Measurements from ENCODE around the gene PIBF1. TPM values are rescaled to one million over a fixed set of nuclear protein-coding genes. Genes with fewer than 3 reads are reported as not detected.

Gene PIBF1
- total RNA-seq, 2 donors from 2014 or later: 11.5 to 18.3 TPM

- no peak for TF ChIP-seq CTCF (IDR thresholded peaks at IDR 0.05)
- Histone ChIP-seq H3K9me3 (no peaks in the 10 kb centered on the region), H3K36me3 (no peaks in the 10 kb centered on the region), H3K4me1 (ENCODE audit: control insufficient read depth in 1 of 2, low read depth in 2 of 2) (peaks cover 0 to 14% of the 10 kb centered on the region in 2 donors), H3K27ac (no peak overlapping the region), H3K27me3 (replicated peaks; ENCODE audit: insufficient read depth) (no peaks in the 10 kb centered on the region), H3K4me3 (no peak overlapping the region)
- no peak for DNase-seq (ENCODE audit: low spot score)
- no peak for ATAC-seq (ENCODE audit: insufficient number of reproducible peaks, low FRiP score, low read depth)
These were observed 274.6 kb downstream of the PIBF1 start for GRCh38 chr13:73056565-73056962.

- Histone ChIP-seq H3K4me3 (peak overlapping the region; percentile 79), H3K9me3 (no peaks in the 10 kb centered on the region), H3K27me3 (replicated peaks; ENCODE audit: insufficient read depth) (no peaks in the 10 kb centered on the region), H3K36me3 (no peaks in the 10 kb centered on the region), H3K4me1 (ENCODE audit: control insufficient read depth in 1 of 2, low read depth in 2 of 2) (peaks cover 0 to 14% of the 10 kb centered on the region in 2 donors), H3K27ac (no peak overlapping the region)
- no peak for ATAC-seq (ENCODE audit: insufficient number of reproducible peaks, low FRiP score, low read depth)
- no peak for DNase-seq (ENCODE audit: low spot score)
- TF ChIP-seq CTCF (IDR thresholded peaks at IDR 0.05): no peak
These were observed 275.5 kb downstream of the PIBF1 start for GRCh38 chr13:73057284-73058063.

- H3K4me1 ChIP-seq (ENCODE audit: control insufficient read depth in 1 of 2, low read depth in 2 of 2): peaks cover 0 to 14% of the 10 kb centered on the region in 2 donors
- no peaks in the 10 kb centered on the region for H3K9me3 ChIP-seq
- ATAC-seq (ENCODE audit: insufficient number of reproducible peaks, low FRiP score, low read depth) (no peak), DNase-seq (ENCODE audit: low spot score) (no peak)
- TF ChIP-seq CTCF (IDR thresholded peaks at IDR 0.05): no peak
- H3K27me3 ChIP-seq (replicated peaks; ENCODE audit: insufficient read depth): no peaks in the 10 kb centered on the region
- no peaks in the 10 kb centered on the region for H3K36me3 ChIP-seq
- H3K4me3 ChIP-seq: peak overlapping the region; percentile 79
- H3K27ac ChIP-seq: no peak overlapping the region
These were observed 276.1 kb downstream of the PIBF1 start for GRCh38 chr13:73058064-73058313.

GRCh38 chr13:73058432-73058735, 276.5 kb downstream of the PIBF1 start:
- Histone ChIP-seq H3K27ac (peak overlapping the region in 1 of 2 donors; percentile 41), H3K27me3 (replicated peaks; ENCODE audit: insufficient read depth) (no peaks in the 10 kb centered on the region), H3K36me3 (no peaks in the 10 kb centered on the region), H3K4me1 (ENCODE audit: control insufficient read depth in 1 of 2, low read depth in 2 of 2) (peaks cover 0 to 14% of the 10 kb centered on the region in 2 donors), H3K4me3 (peak overlapping the region; percentile 79), H3K9me3 (no peaks in the 10 kb centered on the region)
- TF ChIP-seq CTCF (IDR thresholded peaks at IDR 0.05): no peak
- no peak for DNase-seq (ENCODE audit: low spot score)
- no peak for ATAC-seq (ENCODE audit: insufficient number of reproducible peaks, low FRiP score, low read depth)

GRCh38 chr13:73058736-73059459, 277.0 kb downstream of the PIBF1 start, which contains the start of gene KLF5:
Gene KLF5 (plus strand): TSS chr13:73059005. CDS start chr13:73059328, 323 bp downstream.
- peak within 1 kb of the TSS; percentile 79 for H3K4me3 ChIP-seq
- ATAC-seq (ENCODE audit: insufficient number of reproducible peaks, low FRiP score, low read depth) (peak; percentile 66), DNase-seq (ENCODE audit: low spot score) (peak; percentile 86)
- H3K4me1 ChIP-seq (ENCODE audit: control insufficient read depth in 1 of 2, low read depth in 2 of 2): peaks cover 0 to 14% of the 10 kb centered on the region in 2 donors
- H3K36me3 ChIP-seq: no peaks in the 10 kb centered on the region
- no peaks in the 10 kb centered on the region for H3K27me3 ChIP-seq (replicated peaks; ENCODE audit: insufficient read depth)
- TF ChIP-seq CTCF (IDR thresholded peaks at IDR 0.05): no peak
- H3K9me3 ChIP-seq: no peaks in the 10 kb centered on the region
- peak within 1 kb of the TSS; percentile 18 to 45 for H3K27ac ChIP-seq

Measured in thoracic aorta (tissue), 2 donors.